ENCODE results near the gene LRBA.
"Not testable (repeated sequence)": the region's sequence is repeated elsewhere in the genome, so short reads cannot be mapped to it uniquely, and the experiment has no call there.

Gene LRBA

GRCh38 chr4:150658258-150658657 lies 356.8 kb downstream of the LRBA start:
- not testable (repeated sequence) for DNase-seq

GRCh38 chr4:150656891-150657290 lies 358.2 kb downstream of the LRBA start:
- no peak for DNase-seq

DNA sequence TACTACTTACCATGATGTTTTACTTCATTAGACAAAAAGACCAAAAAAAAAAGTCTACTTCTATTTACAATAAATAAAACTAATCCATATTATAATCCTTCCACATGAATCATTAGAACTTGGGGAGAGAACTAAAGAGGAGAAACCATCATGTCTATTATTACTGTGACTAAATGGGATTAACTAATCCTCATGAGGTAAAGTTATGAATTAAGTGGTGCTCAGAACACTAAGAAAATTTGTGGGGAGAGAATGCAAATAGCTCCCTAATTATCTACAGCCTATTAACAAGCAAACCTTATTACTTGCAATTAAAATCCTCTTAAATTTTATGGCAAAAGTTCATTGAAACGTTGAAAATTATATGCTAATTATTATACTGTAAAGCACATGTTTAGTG lies 364.3 kb downstream of the LRBA start:
- no peak for DNase-seq

DNA sequence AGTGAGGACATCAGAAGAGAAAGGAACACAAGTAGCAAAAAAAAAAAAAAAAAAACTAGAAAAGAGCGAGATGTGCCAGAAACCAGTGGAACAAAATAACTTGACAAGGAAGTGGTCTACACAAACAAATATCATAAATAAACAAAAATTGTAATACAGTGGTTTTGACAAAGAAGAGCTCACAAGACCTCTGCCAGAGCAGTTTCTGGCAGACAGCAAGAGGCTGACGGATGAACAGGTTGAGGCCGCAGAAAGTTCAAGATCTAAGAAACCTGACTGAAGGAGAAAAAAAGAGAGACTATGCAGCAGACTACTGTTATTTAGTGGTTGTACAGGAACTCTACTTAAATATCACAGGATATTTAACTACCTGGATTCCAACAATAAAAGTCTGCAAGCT lies 367.0 kb downstream of the LRBA start:
- DNase-seq = no peak

DNA sequence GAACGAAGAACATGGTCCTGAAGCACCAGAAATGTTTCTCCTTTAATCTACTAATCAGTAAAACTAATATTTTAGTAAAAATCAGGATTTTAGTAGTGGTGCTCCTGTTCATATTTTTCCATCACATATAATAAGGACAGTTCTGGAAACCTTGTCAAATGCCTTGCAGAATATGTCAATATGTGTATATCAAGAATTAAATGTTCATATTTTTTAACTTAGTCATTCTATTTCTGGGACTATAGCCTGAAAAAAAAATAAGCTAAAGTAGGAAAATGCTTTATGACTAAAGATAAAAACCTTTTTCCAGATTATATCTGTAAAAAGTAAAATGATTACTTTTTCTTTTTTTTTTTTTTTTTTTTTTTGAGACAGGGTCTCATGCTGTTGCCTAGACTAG lies 368.1 kb downstream of the LRBA start:
- no peak for DNase-seq

DNA sequence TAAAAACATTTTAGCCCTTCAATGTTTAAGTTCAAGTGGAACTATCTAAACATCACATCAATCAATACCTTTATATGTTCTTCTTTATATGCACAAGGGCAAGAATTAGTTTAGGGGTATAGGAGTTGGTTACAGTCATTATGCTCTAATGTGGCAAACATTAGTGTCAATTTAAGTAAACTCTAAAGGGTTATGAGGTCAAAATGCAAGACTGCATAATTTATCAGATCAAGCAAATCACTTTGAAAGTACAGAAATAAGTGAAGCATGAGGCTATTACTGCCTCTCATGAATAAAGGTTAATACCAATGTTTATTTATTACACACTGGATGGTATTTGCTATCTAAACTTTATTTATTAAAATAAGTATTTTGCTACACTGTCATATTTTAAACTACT lies 373.5 kb downstream of the LRBA start:
- no peak for DNase-seq

DNA sequence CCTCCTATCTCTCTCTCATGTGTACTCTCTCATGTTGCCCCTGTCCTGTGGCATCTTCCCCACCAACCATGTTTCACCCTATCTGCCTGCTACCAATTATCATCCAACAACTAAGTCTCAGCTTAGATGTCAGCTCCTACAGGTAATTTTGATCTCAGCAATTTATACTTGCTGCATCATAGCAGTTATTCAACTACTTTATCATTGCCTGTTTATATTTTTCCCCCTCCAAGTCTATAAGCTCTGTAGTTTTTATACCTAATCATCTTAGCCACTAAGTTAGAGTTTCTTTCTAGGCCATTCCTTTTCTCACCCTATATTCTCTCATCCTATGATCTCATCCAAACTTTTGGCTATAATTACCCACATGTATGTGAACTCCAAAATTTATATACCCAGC lies 382.4 kb downstream of the LRBA start:
- DNase-seq = no peak

DNA sequence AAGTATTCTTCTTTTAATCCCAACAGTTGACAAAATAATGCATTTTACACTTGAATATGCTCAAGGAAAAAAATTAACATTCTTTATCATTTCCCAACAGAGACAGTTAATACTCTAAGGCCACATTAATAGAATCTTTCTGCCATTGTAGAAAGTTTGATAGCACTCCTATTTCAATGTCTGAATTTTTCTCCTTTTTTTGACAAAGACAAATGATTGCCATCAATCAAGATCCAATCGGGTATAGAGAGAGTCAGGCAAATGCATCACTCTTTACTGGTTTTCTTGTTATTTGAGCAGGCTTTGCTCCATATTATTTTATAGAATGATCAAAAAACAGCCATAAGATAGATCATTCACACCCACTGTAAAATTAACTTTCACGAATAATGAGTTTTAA lies 387.0 kb downstream of the LRBA start:
- DNase-seq = no peak

GRCh38 chr4:150625033-150625432 lies 390.1 kb downstream of the LRBA start:
- DNase-seq = no peak

GRCh38 chr4:150624055-150624454 lies 391.0 kb downstream of the LRBA start:
- no peak for DNase-seq

DNA sequence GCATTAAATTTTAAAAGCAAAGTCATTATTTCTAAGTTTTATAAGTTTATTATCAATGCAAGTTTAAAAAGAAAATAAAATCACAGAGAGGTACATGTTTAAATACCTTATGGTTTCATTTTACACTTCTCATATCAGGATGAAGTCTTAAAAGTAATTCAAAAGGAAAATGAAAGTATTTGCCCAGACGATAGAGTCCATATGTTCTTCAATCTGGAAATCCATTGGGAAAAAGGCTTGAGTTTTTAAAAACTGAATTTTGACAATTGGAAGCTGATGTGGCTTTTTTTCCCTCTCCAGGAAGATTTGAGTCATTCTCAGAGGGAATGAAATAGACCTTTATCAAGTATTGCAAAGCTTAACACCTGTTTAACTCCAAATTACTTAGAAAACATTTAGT lies 396.0 kb downstream of the LRBA start:
- no peak for DNase-seq

DNA sequence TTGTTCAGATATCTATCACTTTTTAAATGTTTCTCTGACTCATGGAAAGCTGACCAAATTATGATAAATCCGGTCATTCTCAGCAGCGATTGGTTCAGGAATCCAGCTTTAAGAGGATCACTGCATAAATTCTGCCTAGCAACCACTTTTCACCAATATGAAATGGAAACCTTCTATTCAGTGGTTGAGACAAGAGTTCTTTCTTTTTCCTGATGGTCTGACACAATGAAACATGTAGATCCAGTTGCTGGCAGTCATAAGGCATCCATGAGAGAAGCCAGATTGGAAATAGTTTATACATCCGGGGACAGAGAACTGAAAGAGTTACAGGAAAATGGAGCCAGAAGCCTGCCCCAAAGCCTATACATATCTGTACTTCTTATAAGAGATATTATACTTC lies 406.0 kb downstream of the LRBA start:
- no peak for DNase-seq

DNA sequence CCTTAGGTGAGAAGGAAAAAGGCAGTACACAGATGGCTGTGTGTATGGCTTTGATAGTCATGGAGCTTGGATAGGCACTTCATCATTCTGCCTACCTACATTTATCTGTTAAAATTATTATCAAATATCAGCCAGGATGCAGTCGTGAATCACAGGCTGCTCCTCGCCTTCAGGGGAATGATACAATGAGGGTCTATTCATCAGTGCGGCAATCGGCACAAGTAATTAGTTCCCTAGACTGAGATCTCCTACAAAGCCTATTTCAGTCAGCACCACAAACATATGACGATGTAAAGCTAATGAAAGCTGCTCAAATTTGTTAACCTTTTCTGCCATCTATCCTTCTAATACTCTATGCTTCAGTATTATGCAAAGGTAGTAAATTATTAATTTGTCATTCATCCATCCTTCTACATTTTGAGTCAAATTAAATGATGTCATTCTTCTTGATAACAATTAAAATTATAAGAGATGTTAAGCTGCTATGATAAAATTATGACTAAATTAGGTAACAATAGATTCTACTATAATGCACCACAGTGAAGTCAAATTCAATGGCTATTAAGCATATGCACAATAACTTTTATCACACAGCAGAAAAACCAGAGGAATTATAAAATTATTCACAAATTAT lies 414.2 kb downstream of the LRBA start:
- no peak for DNase-seq

- no peak for DNase-seq
Observed at GRCh38 chr4:150599547-150599946, 415.5 kb downstream of the LRBA start.

DNA sequence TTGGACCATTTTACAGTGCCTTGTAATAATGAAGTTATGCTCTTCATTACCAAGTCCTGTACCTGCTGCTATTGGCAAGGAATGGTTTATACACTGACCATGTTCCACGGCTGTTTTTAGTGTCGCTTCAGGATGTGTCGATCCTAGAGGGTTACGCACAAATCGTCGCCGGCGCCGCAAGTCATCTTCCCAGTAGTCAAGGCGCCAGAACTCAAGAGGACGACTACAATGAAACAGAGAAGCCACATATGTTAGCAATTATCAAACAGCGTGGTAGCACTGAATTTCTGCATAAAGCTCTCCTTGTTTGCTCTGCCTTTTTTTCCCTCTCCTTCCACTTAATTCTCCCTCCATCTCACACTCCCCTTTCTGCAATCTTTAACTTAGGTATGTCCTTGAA lies 416.2 kb downstream of the LRBA start:
- no peak for DNase-seq

GRCh38 chr4:150593996-150594395 lies 421.1 kb downstream of the LRBA start:
- DNase-seq = no peak

GRCh38 chr4:150591904-150592303 lies 423.2 kb downstream of the LRBA start:
- no peak for DNase-seq

DNA sequence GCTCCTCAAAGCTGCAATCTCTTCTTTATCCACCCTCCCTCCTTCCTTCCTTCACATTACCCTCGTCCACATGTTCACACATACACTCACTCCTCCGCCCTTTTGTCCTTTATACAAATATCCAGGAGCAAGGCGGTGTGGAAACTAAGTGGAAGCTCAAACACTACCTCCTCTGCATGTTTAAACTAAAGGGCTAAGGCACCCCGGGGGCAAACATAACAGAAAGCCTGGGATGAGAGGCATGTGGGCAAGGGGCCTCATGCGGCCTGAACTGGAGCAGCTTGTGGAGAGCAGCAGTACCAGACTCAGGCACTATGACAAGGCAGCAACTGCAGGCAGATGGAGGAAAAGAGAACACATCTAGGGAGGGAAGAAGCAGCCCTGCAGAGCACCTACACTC lies 423.7 kb downstream of the LRBA start:
- no peak for DNase-seq

DNA sequence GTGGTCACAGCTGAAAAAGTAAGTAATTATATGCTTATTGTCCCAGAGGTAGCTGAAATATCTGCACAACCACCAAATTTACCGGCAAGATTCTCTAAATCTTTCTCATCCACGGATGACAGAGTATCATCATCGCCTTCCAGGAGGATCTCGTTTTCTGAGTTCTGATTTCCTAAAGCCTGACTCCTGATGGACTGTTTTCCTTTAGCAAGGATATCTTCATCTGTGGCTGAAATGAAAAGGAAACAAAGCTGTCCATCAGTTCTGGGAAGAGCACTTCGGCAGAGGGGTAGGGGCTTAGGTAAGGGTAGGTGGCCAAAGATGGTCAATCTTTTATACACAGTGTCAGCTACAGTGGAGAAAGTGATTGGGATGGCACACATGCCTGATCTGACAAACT lies 424.5 kb downstream of the LRBA start:
- no peak for DNase-seq

DNA sequence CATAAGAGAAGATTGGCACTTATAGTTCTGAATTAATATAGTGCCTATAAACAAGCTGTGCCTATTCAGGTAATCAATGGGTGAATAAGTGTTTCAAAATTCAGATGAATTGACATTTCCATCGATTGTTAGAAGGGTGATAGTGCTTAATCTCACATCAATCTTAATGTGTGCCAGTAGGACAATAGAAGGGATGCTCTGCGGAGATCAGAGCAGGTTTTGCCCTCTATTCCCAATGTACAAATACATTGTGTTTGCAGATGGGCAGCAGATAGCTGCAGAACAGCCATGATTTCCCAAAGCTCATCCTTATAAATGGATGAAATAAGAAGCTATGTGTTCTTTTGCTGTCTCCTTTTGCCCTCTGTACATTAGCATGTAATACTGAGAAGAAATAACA lies 425.9 kb downstream of the LRBA start:
- DNase-seq = no peak

DNA sequence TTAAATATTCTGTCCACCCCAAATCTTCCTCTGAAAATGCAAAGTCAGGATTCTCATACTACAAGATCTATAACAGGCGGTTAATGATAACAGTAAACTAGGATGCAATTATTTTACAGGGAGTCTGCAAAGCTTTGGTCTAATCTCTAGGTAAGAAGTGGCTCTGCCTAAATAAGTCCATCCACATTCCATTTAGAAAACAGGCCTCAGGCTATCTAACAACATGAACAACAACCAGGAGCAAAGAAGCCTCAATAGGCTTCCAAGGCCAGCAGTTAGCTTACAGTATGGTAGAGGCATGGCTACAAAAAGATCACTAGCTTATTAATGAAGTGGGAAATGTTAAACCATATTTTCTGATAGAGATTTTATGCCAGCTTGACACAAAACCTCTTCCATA lies 426.8 kb downstream of the LRBA start:
- no peak for DNase-seq

GRCh38 chr4:150586162-150586810 lies 428.8 kb downstream of the LRBA start:
- no peak for DNase-seq

GRCh38 chr4:150585611-150586010 lies 429.5 kb downstream of the LRBA start:
- no peak for DNase-seq

DNA sequence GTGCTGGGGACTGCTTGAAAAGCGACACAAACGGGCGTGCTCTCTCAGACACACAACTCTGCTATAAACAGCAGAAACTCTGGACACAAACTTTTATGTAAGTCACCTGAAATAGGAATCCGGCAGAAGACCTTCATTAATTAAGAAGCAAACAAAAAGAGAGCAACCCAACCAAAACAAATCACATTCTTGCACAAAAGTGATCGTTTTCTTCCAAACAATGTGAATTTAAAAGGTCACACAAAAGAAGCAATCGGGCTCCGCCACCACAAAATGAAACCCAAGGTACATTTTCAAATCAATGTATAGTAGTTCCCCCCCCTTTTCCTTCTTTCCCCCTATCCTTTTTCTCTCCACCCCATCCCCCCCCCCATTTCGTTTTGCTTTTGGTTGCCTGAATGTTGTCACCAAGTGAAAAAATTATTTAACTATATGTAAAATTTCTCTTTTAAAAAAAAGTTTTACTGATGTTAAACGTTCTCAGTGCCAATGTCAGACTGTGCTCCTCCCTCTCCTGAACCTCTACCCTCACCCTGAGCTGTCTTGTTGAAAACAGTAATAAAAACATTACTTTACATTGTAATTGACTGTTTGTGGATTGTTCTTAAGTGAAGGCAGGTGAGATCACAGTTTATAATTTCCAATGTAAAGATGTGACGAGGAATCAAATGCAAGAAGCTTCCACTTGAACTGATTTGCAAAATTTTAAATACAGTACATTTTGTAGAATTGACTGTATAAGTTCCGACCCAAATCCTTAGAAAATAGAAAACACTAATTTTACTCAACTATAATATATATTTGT lies 430.8 kb downstream of the LRBA start:
- no peak for DNase-seq
